Stimulated activated CD4-positive, alpha-beta T cell treated with anti-CD3 and anti-CD28 coated beads, TNF-alpha, amount 100 ng/mL, for 48 hours (primary cell): ENCODE data around the gene MET.
"Not testable (repeated sequence)": the region's sequence is repeated elsewhere in the genome, so short reads cannot be mapped to it uniquely, and the experiment has no call there.

Experiments used
- DNase-seq, 3 donors: peaks; one replicate each; pipeline ENCODE4 v3.0.0-alpha.2; 2020; ENCODE audit warnings: low read depth in 3 of 3

MET gene

DNA sequence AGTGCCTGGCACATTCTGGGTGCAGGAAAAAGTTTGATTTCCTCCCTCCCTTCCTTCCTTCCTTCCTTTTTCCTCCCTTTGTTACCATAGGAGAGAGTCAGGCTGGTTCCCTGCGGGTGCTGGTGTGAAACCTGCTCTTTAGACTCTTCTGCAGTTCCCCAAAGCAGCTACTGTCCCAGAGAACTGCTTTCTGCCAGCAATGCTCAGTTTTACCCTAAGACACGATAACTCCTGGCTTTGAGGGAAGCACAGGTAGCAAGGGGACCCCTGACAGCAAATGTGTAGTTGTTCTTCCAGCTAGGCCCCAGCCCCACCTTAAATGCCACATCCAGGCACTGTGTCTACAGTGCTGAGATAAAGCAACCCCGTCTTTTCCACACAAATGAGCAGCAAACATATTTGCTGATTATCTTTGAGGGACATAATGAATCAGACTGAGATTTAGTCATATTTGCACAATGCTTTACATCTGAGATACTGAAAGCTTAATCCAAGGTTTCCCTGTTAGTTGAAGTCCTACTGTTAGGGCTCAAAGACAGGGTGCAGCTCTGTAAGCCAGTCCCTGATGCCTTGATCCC is 55.5 kb downstream of the MET start:
- DNase-seq: no peak

- no peak for DNase-seq
Observed at GRCh38 chr7:116728413-116728812, 56.4 kb downstream of the MET start.

DNA sequence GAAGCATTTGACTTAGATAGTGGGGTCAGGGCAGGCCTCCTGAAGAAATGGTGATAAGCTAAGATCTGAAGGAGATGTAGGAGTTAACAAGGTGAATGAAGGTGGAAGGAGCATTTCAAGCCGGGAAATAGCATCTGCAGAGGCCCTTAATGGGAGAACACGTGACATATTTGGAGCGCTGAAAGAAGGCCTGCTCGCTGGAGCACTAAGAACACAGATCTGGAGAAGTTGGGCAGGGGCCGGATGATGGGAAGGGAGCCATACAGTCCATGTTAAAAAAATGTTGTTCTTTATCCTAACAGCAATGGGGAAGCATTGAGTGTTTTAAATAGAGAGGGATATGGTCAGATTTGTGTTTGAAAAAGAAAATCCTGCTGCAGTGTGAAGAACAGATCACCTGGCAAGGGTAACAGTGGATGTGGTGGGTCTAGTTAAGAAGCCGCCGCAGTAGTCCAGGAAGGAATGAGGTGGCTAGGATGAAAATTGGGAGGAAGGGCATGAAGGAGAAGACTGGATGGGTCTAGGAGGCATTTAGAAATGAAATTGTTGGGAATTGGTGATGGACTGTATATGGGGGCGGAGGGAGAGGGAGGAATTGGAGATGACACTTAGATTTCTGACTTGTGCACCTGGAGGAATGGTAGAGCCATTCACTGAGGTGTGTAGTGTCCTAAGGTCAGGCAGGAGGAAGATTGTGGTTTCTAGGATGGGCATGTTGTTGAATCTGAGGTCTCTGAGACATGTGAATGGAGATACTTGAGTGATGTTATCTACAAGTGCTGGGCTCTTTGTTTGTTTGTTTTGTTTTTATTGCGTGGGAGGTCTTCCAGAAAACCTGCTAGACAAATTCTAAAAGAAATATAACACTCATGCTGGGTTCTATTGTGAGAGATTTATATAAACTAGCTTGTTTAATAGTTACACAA is 58.4 kb downstream of the MET start:
- DNase-seq: no peak

- DNase-seq: no peak
Observed at GRCh38 chr7:116731023-116731395, 59.0 kb downstream of the MET start.

GRCh38 chr7:116731445-116732335 is 59.7 kb downstream of the MET start:
- no peak for DNase-seq

GRCh38 chr7:116732788-116733694 is 61.0 kb downstream of the MET start:
- DNase-seq: no peak

- no peak for DNase-seq
Observed at GRCh38 chr7:116733924-116734580, 62.1 kb downstream of the MET start.

- no peak for DNase-seq
Observed at GRCh38 chr7:116734710-116735109, 62.7 kb downstream of the MET start.

DNA sequence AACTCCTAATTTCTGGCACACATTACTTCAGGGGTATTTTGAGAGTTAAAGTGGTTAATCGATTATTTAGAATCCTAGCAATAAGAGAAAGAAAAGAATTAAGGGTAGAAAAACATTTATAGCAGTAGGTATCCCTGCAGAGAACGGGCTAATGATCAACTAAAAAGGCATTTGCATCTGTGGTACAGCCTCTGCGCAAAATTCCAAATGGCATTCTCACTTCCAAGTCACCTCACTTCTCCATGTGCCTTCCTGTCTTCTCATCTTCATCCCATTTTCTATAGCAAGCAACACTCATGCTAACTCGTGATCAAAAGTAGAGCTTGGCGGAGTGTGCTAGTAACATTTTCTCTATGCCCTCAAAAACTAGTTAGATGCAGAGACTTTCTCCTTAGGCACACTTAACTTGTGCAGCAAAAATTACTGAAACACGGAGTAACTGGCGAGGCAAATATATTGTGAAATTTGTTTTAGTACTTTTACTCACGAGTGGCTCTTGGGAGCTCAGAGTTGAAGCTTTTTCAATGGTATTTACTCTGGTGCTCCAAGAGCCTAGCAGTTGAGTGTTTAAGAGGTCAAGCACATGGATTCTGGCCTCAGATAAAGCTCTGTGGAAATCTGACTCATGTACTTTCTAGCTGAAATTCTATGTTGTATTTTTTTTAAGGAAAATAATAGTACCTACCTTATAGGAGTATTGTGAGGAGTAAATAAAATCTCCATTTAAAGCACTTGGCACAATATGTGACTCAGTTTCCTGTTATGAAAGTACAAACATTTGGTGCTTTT is 65.1 kb downstream of the MET start:
- no peak for DNase-seq

- DNase-seq: no peak
Observed at GRCh38 chr7:116738378-116738777, 66.4 kb downstream of the MET start.

- no peak for DNase-seq
Observed at GRCh38 chr7:116739307-116739706, 67.3 kb downstream of the MET start.

DNA sequence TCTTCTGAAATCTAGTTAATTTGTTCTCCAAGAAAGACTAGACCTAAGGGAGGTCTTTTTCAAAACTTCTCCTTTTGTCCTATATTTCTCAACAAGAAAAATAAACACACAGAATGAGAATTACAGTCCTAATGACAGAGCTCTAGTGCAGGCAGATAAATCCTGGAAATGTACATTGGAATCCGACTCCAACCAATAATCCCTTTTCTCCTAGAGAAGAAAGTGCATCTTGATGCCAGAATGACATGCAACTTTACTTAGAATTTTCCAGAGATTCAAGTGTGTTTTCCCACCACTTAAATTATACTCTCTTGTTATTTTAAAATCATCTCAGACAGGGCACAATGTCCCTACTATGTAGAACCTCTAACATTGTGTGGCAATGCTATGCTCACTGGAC is 68.2 kb downstream of the MET start:
- no peak for DNase-seq

- no peak for DNase-seq
Observed at GRCh38 chr7:116740755-116741462, 68.9 kb downstream of the MET start.

GRCh38 chr7:116741625-116742316 is 69.8 kb downstream of the MET start:
- no peak for DNase-seq

DNA sequence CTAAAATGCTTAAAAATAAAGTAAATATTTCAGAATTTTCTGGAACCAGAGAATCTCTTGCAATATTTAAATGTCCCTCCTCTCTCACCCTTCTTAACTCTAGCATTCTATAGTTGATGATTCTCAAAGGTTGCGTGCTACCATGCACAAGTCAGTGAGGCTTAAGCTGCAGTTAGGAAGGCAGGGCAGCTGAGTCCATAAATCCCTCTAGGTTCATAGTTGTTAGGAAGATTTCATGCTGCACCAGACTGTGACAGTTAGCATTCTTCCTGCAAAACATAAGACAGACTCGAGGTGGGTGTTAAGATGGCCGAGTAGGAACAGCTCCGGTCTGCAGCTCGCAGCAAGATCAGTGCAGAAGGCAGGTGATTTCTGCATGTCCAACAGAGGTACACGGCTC is 70.6 kb downstream of the MET start:
- DNase-seq: no peak

- DNase-seq: not testable (repeated sequence)
Observed at GRCh38 chr7:116743835-116744234, 71.8 kb downstream of the MET start.

DNA sequence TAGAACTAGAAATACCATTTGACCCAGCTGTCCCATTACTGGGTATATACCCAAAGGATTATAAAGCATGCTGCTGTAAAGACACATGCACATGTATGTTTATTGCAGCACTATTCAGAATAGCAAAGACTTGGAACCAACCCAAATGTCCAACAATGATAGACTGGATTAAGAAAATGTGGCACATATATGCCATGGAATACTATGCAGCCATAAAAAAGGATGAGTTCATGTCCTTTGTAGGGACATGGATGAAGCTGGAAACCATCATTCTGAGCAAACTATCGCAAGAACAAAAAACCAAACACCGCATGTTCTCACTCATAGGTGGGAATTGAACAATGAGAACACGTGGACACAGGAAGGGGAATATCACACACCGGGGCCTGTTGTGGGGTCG is 74.4 kb downstream of the MET start:
- not testable (repeated sequence) for DNase-seq

- DNase-seq: not testable (repeated sequence)
Observed at GRCh38 chr7:116751070-116751469, 79.1 kb downstream of the MET start.
